GM21825 (cell line): ENCODE data around the gene MRGPRE.

ENCODE experiments used
- ATAC-seq: cut with Tn5 transposase; IDR thresholded peaks from one replicate; pipeline ENCODE4 v1.9.1; 2021; ENCODE audit warnings: mild to moderate bottlenecking, moderate library complexity; ENCODE audit not compliant: unreplicated experiment

MRGPRE gene

DNA sequence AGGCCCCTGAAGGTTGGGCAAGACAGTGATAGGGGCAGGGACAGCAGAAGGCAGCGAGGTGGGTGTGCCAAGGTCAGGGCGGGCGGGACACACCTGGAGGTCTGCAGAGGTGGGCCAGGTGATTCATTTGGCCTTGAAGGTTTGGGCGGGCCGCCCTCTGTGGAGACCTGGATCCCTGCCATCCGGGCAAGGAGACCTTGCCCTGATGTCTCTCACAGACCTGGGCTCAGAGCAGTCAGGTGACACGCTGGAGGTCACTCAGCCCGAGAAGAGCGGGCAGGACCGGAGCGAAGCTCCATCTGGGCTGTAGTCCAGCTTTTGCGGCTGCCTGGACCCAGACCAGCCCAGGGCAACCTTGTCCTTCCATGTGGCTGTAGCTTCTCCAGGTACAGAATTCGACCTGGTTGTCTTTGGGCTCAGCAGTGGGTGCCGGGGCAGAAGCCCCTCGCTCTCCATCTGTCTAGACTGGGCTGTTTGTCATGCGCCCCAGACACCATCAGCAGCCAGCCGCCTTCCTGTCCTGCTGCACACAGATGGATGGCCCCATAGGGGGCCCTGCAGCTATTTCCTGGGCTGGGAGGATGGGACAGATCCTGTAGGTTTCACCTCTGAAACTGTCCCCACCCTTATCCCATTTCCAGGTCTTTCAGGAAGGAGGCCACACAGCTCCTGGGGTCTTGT, 16.7 kb downstream of the MRGPRE start:
- no peak for ATAC-seq

DNA sequence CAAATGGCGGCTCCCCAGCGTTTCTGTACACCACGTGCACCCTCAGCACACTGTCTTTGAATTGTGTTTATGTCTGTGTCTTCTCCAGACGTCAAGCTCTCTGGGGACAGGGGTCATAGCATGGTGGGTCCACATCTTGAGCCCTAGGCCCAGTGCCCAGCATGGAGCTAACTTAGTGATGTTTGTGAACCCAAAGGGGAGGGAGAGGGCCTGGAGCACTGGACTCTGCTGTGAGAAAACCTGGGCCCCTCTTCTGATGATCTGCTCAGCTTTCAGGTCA, 17.9 kb downstream of the MRGPRE start:
- no peak for ATAC-seq

DNA sequence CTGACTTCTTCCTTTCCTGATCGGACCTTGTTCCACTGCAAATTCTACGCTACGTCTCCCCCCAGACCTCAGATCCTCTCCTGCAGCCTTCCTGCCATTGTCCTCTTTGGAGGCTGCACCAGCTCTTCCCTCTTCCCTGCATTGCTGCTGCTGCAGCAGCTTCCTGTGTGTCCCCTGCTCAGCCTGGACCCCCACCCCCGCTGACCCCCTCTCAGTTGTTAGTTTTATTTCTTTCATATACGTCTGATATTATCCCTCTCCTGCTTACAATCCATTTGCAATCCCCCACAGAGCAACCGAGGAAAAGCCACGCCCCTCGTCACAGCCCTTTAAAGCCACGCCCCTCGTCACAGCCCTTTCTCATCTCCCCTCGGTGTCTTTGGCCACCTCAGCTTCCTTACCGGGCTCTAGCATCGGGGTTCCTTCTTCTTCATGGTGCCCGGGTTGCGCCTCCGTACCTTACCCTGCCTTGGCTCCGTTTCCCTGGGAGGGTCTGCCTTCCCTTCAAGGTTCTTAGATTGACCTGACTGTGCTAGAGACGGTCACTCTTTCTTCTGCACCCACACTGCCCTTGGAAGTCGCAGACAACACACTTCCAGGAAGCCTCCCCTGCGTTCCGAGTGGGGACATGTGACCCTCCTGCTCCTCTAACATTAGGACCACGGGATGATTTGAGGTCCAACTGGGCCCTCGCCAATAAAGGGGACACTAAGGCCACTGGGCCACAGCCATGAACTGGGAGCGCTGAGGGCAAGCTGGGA, 18.4 kb downstream of the MRGPRE start:
- no peak for ATAC-seq

DNA sequence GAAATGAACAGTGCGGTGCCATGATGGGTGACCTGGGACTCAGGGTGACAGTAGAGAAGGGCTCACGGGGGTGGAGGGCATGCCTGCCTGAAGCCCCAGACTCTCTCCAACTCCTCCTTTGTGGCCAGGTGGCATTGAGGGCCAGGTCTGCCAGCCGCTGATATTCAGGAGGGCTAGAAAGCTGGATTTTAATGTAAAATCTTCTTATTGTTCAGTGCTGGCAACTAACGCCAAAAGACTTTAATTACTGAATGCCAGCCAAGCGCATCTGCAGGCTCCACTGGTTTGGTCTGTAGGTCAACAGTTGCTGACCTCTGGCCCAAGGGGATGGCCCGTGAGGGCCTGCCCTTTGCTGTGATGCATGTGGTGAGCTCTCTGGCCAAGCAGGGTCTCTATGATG, 23.9 kb downstream of the MRGPRE start:
- ATAC-seq: no peak

DNA sequence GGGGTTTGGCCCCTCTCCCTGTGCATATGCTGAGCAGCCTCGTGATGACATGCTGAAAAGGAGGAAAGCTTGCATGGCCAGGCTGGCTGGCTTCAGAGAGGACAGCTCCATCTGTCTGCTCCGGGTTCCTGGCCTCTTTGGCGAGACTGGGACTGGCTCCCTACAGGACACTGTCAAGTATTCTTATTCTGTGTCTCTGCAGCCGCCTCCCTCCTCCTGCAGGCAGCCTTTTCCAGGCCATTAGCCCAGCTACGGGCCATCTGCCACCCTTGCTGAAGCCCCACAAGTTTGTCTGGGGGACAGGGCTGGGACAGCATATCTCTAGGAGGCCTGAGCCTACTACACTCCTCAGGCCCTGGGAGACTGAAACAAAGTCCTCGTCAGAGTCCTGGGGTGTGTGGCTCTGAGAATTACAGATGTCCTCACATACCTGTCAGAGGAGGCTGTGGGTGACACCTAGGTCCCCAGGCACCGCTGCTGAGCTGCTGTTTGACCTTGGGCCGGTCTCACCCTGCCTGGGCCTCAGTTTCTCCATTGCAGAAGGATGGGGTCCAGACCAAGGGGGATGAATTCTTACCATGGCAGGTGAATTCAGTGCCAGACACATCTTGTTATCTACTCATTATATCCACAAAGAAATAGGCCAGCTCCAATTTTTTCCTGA, 24.6 kb downstream of the MRGPRE start:
- no peak for ATAC-seq

DNA sequence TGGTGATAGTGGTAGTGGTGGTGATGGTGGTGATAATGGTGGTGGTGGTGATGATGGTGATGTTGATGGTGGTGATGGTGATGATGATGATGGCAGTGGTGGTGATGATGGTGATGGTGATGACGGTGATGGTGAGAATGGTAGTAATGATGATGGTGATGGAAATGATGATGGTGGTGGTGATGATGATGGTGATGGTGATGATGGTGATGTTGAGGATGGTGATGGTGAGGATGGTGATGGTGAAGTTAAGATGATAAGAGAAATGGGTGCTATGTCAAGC, 25.4 kb downstream of the MRGPRE start:
- no peak for ATAC-seq

DNA sequence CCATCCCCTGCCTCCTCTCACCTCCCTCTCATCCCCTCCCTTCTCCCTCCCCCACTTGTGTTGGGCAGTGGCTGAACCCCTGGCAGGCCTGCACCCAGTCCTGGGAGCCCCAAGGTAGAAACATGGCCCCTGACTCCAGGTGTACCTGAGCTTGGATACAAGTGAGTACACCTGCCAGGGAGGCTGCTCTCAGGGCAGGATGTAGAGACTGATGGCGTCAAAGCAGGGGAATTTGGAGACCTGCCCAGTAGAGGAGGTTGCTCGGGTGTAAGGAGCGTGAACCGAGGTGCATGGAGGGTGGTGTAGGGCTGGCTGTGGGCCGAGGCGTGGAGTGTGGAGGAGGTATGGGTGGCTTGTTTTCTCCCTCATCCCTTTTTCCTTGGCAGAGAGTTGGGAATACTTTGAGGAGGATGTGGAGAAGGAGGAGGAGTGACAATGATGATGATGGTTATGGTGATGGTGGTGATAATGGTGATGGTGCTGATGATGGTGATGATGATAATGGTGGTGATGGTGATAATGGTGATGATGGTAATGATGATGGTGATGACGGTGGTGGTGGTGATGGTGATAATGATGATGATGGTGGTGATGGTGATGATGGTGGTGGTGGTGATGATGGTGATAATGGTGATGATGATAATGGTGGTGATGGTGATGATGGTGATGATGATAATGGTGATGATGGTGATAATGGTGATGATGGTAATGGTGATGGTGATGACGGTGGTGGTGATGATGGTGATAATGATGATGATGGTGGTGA, 25.9 kb downstream of the MRGPRE start:
- ATAC-seq: no peak

DNA sequence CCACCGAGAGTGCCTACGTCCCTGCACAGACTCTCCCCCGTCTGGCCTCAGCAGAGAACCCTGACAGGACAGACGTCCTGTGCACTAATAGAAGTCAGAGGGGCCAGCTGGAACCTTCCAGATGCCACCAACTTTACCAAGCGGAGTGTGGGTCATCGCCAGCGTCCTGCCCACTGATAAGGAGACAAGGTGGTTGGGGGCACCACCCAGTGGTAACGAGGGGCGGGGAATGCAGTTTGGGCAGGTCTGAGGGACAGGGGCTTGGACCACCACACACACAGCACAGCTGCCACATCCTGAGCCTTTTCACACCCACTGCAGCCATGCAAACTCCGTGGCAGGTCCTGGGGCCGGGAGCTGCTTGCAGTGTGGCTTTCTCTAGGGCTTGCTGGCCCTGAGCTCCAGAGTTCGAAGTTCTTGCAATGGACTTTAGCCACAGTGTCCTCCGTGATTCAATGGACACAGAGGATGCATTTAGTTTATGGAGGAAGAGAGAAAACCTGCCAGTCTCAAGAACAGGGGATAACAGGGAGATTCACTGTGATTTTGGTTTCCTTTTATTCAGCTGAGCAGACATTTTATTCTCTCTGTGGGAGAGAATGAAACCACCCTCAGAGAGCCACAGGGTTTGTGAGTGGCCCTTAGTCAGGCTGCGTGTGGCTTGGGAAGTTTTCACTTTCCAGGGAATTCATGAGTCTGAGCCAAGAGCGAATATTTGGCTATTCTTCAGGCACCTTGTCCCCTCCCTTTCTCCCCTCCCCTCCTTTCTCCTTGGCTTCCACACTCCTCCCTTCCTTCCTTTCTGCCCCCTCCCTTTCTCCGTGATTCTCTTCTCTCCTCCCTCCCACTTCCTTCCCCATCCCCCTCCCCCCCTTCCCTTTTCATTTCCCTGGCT, 26.7 kb downstream of the MRGPRE start:
- no peak for ATAC-seq

DNA sequence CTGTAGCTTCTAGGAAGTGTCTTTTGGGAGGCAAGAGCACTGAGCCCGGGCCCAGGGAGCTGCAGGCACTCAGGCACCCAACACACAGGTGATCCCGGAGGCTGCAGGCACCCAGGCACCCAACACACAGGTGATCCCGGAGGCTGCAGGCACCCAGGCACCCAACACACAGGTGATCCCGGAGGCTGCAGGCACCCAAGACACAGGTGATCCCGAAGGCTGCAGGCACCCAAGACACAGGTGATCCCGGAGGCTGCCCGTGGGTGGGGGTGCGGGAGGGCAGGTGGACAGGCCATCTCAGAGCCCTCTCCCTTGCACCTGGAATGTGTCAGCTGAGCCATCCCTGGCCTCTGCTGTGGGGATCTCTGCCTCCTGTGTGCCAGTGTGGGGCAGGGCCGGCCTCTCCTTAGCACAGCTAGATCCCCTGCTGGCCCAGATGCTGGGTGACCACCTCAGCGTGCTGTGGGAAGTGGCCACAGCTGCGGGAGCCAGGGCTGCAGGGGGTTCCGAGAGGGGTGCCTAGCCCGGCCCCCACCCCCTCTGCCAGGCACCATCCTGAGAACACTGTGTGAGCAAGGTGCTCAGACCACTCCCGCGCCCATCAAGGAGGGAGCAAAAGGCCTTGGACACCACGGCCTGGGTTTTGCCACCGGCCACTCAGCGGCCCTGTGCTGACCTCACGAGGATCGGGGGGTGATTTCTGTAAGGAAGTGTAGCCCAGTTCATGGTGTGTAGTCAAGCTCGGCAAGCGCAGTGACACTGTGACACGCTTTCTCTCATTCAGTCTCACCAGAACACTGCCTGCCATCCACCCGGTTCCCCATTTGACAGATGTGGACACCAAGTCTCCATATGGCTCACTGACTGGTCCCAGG, 27.8 kb downstream of the MRGPRE start:
- ATAC-seq: no peak

DNA sequence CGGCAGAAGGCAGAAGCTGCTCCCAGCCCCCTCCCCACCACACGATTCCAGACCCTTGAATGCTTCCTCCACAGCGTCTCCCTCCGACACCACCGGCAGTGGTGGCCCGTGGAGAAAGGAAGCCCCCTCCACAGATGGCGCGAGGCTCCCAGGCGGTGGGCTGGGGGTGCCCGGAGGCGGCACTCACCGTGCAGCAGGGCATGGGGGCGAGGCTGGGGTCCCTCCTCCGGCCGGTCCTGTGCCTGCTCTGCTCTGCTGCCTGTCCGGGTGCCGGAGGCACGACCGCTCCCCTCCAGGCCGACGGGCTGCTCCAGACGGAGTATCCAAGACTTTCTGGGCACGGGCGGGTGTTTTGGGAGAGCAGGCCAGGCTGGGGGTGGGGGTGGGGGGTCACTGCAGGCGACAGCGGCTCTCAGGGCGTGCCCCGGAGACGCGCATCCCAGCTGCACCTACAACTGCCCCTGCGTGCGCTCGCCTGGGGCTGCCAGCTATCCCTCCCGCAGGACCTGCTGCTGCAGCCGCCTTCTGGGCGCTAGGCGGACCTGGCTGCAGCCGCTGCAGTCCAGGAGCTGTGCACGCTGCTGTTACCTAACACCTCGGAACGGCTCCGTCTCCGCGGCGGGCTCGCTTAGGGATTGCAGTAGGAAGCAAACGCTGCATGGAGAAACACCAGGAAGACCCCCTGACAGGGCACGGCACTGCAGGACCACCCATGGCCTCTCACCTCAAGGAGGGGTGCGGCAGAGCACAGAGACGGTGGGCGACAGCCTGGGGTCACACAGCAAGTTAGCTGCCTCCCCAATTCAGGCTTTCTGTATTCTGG, 28.8 kb downstream of the MRGPRE start:
- no peak for ATAC-seq

DNA sequence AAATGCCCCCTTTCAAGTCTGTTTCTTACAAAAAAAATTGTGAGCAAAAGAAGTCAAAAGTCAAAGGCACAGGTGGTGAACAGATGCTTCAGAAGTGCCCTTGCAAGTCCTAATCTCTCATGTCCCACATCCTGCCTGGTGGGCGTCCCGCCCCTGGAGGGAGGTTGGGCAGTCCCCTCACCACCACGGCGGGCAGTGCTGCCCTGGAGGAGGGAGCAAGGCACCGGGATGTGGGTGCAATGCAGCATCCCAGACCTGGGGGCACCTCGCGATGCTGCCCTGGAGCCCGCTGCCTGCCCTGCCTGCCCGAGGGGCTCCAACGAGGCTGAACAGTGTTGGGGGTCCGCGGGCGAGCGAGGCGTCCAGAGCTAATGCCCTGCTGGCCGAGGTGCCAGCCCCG, 29.5 kb downstream of the MRGPRE start:
- no peak for ATAC-seq

DNA sequence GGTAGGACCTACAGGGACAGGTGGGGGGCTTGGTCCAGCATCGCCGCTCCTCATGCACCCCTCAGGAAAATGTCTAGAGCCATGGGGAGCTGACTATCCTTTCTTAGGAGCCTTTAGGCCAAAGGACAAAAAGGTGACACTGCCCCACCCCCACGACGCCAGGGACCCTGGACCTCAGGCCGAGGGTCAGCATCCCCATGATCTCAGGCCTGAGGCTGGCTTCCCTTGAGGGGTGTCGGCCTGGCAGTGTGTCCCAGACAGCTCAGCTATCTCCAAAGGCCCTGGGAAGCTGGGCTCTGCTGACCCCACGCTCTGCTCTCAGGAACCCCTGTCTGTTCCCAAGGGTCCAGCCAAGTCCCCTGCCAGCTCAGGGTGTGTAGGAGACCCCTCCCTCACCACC, 29.9 kb downstream of the MRGPRE start:
- no peak for ATAC-seq

DNA sequence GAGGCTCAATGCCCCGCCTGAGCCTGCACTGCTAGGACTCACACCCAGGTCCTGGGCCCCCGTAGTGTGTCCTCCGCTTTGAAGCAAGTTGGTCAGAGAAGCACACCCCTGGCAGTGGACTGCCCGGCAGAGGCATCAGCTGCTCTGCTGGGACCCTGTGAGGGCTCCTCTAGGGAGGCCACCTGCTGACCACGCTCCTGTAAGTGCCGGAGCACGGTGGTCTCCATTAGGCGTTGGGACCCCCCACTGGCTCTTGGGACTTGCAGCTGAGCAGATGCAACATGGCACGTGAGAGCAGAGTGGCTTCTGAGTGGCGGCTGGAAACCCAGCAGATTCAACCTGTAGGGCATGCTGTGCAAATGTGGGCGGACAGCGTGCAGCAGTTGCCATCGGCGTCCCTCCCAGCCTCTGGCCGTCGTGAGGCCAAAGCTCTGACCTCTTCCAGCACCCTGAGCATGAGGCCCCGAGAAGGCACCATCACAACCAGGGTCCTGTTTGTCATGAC, 30.5 kb downstream of the MRGPRE start:
- no peak for ATAC-seq

DNA sequence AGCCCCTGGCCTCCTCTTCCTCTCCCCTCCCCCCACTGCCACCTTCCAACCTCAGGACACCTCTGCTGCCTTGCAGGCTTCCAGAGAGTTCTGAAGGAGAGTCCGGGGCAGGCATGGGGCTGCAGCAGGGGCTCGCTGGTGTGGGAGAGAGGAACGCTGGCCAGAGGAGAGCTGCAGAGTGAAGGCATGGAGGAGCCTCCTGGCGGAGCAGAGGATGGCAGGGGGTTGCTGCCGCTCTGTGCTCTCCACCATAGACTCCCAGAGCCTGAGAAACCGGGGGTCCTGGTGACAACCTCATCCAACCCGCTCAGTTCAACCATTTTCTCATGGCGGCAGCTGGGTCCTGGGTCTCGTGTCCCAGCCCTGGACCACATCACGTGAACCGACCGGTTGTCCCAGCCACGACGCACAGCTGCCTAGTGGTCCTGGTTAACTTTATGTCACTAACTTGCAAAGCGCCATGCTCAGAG, 31.1 kb downstream of the MRGPRE start:
- no peak for ATAC-seq

DNA sequence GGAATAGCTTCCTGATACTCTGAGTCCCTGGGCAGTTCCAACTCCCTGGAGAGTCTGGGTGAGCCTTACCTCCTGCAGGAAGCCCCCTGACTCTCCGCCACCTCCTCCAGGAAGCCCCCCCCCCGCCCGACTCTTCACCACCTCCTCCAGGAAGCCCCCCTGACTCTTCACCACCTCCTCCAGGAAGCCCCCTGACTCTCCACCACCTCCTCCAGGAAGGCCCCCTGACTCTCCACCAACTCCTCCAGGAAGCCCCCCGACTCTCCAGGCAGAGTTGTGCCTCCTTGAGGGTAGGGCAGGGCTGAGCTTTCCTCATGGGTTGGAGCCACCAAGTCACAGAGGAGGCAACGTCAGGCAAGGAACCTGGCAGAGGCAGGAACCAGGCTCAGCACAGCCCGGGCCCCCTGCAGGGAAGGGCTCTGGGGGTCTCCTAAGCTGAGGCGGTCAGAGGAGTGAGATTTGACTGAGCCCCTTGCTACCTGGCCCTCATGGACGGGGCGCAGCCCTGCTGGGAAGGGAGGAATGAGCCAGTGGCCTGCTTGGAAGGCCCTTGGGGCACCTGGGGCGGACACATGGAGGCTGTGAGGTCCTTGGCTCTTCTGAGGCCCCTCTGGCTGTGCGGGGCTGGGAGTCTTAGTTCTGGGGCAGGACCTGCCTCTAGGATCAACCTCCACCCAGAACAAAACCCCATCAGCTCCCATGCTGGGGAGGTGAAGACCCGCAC, 31.7 kb downstream of the MRGPRE start:
- no peak for ATAC-seq

DNA sequence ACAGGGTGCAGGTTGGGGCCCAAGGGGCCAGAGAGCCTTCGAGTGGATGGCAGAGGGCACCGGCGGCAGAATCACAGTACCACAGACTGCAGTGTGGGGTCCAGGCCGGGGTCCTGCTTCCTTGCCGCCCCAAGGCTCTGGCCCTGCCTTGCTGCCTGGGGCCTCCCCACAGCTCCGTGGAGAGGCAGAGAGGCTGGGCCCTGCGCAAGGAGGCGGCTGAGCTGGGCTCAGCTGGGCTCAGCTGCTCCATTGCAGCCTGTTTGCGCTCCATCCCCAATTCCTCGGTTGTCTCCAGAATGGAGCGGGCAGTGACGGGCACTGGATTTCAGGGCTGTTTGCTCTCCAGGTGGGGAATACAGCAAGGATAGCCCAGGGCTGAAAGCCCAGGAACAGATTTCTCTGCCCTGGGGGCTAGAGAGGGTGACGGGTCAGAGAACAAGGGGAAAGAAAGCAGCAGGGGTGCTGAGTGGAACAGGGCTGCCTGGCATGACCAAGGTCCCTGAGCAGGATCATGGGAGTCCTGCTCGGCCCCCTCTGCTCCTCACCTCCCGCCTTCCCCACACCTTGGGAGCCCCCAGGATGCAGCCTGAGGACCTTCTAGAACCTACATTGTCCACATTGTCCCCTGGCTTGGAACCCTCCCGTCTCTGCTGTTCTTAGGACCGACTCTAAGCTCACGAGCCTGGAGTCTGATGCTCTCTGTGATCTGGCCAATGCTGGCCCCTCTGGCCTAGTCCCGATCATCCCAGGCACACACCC, 32.5 kb downstream of the MRGPRE start:
- ATAC-seq: no peak

DNA sequence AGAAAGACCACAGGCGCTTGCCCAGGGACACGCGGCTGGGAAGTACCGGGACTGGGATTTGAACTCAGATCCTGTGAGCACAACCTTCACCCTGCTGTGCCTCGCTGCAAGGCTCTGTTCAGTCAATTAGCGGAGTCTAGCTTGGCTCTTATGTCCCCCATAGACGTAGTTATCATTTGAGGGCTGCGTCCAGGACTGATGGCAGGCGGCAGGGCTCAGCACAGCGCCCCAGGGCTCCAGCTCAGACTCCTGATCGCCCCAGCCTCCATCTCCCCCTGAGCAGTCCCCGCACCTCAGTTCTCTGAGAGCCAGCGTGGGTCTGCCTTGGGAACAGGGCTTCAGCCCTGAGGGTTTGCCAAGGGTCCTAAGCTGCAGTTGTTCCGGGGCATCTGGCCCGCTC, 33.4 kb downstream of the MRGPRE start:
- no peak for ATAC-seq
